GM21360 (cell line): Measurements from ENCODE around the gene ROS1.
A peak's percentile ranks its signal among the peaks of the same experiment; 100 is the strongest.
"Not testable (repeated sequence)": the region's sequence is repeated elsewhere in the genome, so short reads cannot be mapped to it uniquely, and the experiment has no call there.

Source experiments
- ATAC-seq: cut with Tn5 transposase; IDR thresholded peaks from one replicate; pipeline ENCODE4 v1.9.1; 2021; ENCODE audit warnings: mild to moderate bottlenecking, moderate library complexity; ENCODE audit not compliant: unreplicated experiment

Gene ROS1

GRCh38 chr6:117384659-117385058 lies 41.1 kb downstream of the ROS1 start:
- no peak for ATAC-seq

- ATAC-seq, result peak; percentile 76
These were observed 44.0 kb downstream of the ROS1 start for GRCh38 chr6:117381749-117382148.

- no peak for ATAC-seq
These were observed 45.4 kb downstream of the ROS1 start for GRCh38 chr6:117380298-117380697.

- ATAC-seq, result no peak
These were observed 50.3 kb downstream of the ROS1 start for GRCh38 chr6:117375446-117375845.

- no peak for ATAC-seq
These were observed 52.4 kb downstream of the ROS1 start for GRCh38 chr6:117373211-117373813.

GRCh38 chr6:117372289-117372688 lies 53.5 kb downstream of the ROS1 start:
- ATAC-seq, result not testable (repeated sequence)

GRCh38 chr6:117371492-117371891 lies 54.2 kb downstream of the ROS1 start:
- no peak for ATAC-seq

GRCh38 chr6:117359581-117359980 lies 66.2 kb downstream of the ROS1 start:
- ATAC-seq, result no peak

GRCh38 chr6:117354671-117355070 lies 71.1 kb downstream of the ROS1 start:
- no peak for ATAC-seq

GRCh38 chr6:117352466-117353081 lies 73.2 kb downstream of the ROS1 start:
- peak; percentile 87 for ATAC-seq

GRCh38 chr6:117351521-117351920 lies 74.2 kb downstream of the ROS1 start:
- ATAC-seq, result no peak

GRCh38 chr6:117346142-117346930 lies 79.4 kb downstream of the ROS1 start:
- ATAC-seq, result no peak

- no peak for ATAC-seq
These were observed 80.5 kb downstream of the ROS1 start for GRCh38 chr6:117345292-117345610.

GRCh38 chr6:117344444-117345291 lies 81.1 kb downstream of the ROS1 start:
- no peak for ATAC-seq

- ATAC-seq, result no peak
These were observed 87.2 kb downstream of the ROS1 start for GRCh38 chr6:117338567-117338966.

- ATAC-seq, result no peak
These were observed 95.8 kb downstream of the ROS1 start for GRCh38 chr6:117329926-117330325.

GRCh38 chr6:117328500-117328899 lies 97.2 kb downstream of the ROS1 start:
- no peak for ATAC-seq

- no peak for ATAC-seq
These were observed 97.7 kb downstream of the ROS1 start for GRCh38 chr6:117328005-117328389.

- ATAC-seq, result no peak
These were observed 98.4 kb downstream of the ROS1 start for GRCh38 chr6:117327149-117328004.

- ATAC-seq, result no peak
These were observed 99.3 kb downstream of the ROS1 start for GRCh38 chr6:117326396-117326795.
